Ramos (cell line): ENCODE measurements around the gene RASAL3.
"Not testable (repeated sequence)": the region's sequence is repeated elsewhere in the genome, so short reads cannot be mapped to it uniquely, and the experiment has no call there.

Experiments
- in situ Hi-C: fragments of 300-500 bp; cut with MboI; formaldehyde crosslinking; loops from one replicate; pipeline ENCODE4 v1.14.3; 2022; ENCODE audit warnings: low sequenced_read_pairs; ENCODE audit not compliant: unreplicated experiment

RASAL3 gene

DNA sequence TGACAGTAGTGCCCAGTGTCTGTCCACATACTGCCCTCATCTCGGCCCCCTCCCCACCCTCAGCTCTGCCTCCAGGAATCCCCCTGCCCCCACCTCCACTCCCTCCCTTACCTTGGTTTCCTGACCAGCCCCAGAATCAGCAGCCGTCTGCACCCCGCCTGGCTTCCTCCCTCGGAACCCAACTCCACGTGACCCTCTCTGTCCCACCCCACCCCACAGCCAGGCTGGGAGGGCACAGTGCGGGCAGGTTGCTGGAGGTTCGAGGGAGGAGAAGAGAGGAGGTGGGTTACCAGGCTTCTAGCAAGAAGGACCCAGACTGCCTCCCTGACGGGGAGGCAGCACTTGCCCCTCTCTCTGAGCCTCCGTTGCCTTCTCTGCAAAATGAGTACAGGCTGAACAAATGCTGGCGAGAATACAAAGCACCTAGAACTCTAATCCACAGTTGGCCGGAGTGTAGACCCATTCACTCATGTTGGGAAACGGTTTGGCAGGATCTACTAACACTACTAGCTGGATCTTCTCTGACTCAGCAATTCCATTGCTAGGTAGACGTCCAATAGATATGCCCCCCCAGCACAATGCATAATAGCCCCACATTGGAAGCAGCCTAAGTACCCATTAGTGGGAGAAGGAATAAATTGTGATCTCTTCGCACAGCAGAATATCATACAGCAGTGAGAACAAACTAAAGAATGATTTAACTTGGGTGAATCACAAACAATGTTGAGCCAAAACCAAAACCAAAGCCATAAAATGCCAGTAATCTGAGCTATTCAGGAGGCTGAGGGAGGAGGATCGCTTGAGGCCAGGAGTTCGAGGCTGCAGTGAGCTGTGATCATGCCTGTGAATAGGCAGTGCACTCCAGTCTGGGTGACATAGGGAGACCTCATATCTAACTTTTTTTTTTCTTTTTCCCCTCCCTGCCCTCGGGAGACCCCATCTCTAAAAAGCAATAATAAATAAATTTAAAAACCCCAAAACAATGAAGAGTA lies at the start of gene RASAL3:
Gene RASAL3, minus strand, starts transcription at position 151 of the 992 bp plus-strand sequence. CDS start 186 bp downstream, outside the sequence.
- in situ Hi-C loops = no loop called here

DNA sequence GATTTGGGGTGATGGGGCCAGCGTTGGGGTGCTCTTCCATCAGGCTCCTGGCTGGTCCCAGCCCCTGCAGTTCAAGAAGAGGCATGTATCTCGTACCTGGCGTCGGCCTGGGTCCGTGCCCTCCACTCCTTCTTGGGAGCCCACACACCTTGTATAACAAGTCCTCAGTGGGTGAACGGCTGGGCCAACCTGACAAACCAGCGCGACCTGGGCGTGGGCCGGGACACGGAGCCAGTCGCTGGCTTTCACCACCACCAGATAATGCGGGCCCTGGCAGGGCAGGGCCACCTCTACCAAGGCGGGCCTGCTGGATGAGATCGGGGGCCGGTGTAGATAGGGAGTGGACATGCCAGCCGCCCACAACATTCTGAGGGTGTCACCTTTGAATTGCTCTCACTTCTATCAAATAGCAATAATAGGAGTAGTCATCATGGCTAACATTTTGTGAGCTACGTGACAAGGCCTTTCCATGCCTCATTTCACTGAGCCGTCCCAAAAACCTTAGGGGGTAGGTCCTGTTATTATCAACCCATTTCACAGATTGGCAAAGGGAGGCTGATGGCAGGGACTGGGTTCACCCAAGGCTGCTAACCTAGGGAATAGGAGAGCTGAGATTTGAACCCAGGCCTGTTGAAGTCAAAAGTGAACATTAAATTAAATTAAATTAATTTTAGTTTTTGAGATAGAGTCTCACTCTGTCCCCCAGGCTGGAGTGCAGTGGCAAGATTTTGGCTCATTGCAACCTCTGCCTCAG lies 47.5 kb upstream of the RASAL3 start:
- in situ Hi-C loops = no loop called here

DNA sequence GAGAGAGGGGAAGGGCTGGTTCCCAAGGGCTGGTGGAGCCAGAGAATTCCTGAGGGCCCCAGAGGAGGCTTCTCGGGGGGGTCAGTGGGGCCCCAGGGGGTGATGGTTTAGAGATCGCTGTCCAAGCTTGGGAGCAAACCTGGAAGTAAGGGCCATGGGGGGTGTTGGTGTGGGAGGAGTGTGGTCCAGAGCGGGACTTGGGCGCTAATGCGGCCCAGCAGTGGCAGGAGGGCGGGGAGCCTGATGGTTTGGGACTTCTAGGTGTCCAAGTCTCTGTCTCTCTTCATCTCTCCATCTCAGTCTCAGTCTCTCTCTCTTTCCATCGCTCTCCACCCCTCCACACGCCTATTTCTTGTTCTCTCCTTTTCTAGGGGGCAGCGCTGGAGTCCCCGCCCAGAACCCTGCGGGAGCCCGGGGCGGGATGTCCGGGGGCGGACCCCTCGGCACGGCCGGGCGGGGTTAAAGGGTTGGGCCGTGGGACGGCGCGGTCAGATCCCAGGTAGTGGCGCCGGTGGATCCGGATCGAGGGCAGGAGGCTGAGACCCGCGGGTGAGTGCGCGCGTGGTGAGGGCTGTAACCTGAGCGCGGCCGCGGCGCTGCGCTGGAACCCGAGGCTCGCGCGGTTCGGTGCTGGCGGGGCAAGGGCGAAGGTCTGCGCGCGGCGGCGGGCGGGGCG lies 43.8 kb upstream of the RASAL3 start, which contains the start of gene CYP4F22:
Gene CYP4F22, plus strand, starts transcription at position 491 of the 676 bp plus-strand sequence. CDS start 16,812 bp downstream, outside the sequence.
- in situ Hi-C loops = no loop called here

DNA sequence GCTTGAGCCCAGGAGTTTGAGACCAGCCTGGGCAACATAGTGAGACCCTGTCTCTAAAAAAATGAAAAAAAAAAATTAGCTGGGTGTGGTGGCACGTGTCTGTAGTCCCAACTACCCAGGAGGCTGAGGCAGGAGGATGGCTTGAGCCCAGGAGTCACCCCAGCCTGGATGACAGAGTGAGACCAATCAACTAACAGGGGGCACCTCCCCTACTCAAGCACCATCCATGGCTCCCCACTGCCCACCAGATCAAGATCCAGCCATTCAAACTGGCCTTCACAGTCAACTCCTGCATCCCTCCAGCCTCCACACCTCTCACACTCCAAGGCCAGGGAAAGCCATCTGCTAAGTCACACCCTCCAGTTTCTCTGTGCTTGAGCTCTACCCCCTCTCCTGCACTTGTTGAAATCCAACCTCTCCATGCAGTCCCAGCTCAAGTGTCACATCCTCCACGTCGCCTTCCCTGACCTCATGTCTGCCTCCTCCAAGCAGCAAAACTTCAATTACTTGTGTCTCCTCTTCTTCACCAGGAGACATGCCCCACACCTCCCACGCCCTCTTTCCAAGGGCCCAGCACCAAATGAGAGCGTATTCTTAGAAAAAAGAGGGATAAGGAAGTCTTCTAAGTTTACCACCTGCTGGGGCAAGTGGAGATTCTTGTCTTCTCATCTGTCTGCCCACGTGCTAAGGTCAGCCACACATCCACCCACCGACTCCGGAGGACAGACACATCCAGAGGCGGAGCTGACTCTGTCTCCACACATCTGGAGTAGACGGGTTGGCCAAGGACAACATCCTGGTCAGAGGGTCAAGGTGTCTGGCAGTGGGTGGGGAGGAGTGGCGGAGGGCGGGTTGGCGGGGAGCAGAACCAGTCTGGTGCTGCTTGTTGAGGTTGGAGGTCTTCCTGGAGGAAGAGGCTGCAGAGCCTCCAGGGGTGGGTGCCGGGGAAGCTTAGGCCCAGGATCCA lies 43.0 kb upstream of the RASAL3 start:
- in situ Hi-C loops = no loop called here

DNA sequence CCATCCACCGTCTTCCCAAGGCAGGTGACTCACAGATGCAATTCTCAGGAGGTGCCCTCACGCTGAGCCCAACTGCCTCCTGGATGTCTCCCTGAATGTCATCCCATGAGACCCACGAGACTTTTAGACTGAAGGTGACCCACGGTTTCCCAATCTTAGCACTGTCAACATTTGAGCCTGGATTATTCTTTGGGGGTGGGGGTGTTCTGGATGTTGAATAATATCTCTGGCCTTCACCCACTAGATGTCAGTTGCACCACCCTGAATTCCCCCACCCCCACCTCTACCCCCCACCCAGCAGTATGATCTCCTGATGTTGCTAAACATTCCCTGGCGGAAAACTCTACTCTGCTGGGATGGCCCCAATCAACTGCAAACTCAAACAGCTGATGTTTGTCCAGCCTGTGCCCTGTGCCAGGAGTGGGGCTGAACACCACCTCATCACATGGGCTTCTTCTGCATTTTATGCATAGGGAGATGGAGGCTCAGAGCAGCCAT lies 41.8 kb upstream of the RASAL3 start:
- in situ Hi-C loops = no loop called here

DNA sequence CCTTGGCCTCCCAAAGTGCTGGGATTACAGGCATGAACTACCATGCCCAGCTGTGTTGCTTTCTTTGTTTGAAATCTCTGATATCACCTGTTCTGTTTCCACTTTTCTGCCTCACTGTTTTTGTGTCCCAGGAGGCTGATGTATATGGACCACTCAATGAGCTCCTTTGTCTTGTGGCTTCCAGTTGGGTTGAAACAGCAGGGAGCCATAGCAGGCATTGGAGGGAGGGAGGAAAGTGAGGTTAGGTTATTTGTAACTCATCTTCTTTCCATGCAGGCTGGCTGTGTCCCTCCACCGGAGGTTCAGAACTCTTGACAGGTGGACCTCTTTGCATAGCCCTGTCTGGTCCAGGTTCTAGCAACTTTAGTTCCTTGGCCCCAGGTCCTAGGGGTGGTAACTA lies 37.9 kb upstream of the RASAL3 start:
- in situ Hi-C loops = no loop called here

DNA sequence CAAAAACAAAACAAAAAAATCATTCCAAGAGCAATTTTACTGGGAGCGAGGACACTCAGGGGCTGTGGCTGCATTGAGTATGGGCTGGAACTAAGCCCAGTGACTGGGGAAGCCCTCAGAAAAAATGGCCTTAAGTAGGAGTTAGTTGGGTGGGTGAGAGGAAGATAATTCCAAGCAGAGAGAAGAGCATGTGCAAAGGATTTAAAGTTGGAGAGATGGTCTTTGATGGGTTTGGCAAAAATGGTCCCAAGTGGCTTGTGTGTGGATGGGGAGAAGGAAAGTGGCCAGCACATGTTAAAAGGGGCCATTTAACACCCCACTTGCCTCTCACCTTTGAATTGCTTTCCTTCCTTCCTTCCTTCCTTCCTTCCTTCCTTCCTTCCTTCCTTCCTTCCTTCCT lies 37.3 kb upstream of the RASAL3 start:
- in situ Hi-C loops = no loop called here

DNA sequence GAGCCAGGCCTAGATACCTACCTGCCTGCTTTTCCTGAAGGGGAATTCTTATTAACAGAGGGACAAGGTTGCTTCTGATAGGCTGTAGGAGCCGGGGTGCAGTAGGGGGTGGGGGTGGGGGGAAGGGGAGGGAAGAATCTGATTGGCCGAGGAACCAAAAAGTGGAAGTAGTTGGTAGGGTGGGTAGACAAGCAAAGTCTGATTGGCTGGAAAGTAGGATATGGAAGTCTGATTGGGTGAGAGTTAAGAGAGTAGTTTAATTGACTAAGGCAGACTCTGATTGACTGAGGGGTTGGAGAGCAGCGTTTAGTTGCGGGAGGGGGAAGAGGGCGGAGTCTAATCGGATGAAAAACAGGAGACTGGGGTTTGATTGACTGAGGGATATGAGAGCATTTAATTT lies 34.6 kb upstream of the RASAL3 start:
- in situ Hi-C loops = no loop called here

DNA sequence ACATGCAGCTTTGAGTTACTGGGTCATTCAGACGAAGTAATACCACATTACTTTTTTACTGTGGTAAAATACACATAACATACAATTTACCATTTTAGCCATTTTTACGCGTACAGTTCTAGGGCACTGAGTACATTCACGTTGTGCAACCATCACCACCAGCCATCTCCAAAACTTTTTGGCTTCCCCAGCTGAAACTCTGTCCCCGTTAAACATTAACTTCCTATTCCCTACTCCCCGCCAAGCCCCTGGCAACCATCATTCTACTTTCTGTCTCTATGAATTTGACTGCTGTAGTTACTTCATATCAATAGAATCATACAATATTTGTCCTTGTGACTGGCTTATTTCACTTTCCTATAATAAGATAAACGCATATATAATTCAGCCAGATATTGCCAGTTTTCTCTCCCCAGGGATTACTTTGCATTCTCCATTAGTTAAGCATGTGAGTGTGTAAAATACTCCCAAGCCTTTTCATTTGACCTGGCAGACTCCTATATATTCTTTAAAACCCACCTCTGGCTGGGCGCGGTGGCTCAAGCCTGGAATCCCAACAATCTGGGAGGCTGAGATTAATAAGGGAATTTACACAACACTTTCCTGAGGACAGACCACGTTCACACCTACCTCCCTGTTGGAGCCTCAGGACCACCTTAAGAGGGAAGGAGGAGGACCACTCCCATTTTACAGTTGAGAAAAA lies 34.0 kb upstream of the RASAL3 start:
- in situ Hi-C loops = no loop called here

DNA sequence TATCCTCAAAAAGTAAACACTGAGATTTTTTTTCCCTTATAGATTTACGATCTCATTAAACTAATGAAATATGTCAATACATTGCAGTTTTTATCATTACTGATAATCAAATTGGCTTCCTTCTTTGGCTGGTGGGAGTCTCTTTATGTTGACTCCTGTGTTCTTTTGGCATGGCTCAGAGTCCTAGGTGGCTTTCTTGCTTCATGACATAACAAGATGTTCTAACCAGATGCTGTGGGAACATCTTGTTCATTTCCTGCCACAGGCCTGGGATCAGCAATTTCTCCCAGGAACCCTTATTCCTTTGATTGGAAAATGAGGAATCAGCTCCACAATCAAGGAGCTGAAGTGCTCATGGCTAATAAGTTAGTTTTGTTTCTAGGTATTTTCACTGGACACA lies 30.8 kb upstream of the RASAL3 start:
- in situ Hi-C loops = no loop called here

DNA sequence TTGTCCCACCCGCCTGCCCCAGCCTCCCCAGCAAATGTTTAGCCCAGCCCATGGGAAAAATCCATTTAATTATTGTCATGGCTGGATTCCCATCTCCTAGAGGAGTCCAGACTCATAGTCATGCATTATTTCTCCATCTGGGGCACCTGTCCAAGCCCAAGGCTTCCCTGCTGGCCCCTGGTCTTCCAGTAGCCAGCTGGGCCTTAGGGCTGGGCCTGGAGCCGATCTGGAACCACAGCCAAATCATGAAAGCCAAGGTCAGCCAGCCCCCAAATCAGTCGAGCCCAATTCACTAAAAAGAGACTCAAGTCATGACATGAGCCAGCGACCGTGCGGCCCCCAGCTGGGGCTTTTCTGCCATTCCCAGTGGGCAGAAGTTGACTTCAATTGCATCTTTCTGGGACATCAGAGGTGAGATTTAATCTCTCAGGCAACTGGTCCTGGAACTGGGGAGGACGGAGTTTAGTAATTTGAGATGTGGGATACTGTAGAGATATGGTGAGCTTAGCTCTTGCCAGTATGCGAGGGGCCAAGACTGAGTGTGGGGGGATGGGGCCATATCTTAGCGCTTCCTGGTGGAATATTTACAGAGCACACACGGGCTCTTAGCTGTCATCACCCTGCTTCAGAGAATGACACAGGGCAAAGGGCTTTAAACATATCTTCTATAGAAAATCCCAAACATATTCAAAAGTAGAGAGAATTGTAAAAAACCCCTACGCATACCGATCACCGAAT lies 24.3 kb upstream of the RASAL3 start:
- in situ Hi-C loops = no loop called here

DNA sequence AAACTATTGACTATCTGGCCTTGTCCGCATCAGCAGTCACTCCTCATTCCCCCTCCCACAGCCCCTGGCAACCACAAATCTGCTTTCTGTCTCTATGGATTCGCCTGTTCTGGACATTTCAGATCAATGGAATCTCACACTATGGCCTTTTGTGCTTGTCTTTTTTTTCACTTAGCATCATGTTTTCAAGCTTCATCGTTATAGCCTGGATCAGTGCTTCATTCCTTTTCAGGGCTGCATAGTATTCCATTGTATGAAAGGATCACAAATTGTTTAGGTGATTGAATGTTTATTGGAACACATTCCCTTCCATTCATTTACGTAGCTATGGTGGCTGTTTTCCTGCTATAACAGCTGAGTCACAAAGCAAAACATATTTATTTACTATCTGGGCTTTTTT lies 22.7 kb upstream of the RASAL3 start:
- in situ Hi-C loops = no loop called here

DNA sequence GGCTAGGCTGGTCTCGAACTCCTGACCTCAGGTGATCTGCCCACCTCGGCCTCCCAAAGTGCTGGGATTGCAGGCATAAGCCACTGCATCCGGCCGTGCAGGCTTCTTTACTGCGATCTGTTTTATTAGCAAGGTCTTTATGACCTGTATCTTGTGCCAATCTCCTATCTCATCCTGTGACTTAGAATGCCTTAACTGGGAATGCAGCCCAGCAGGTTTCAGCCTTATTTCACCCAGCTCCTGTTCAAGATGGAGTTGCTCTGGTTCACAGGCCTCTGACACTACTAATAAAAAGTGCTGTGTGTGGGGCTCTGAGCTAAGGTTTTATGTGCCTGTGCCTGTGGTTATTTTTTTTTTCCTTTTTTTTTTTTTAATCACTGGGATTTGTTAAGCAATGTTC lies 21.4 kb upstream of the RASAL3 start:
- in situ Hi-C loops = not testable (repeated sequence)

DNA sequence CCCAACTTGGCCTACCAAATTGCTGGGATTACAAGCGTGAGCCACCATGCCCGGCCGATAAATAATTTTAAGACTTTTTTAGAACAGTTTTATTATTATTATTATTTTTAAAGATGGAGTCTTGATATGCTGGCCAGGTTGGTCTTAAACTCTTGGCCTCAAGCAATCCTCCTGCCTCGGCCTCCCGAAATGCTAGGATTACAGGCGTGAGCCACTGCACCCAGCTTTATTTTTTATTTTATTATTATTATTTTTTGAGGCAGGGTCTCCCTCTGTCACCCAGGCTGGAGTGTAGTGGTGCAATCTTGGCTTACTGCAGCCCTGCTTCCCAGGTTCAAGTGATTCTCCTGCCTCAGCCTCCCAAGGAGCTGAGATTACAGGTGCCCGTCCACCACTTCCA lies 16.7 kb upstream of the RASAL3 start:
- in situ Hi-C loops = not testable (repeated sequence)

DNA sequence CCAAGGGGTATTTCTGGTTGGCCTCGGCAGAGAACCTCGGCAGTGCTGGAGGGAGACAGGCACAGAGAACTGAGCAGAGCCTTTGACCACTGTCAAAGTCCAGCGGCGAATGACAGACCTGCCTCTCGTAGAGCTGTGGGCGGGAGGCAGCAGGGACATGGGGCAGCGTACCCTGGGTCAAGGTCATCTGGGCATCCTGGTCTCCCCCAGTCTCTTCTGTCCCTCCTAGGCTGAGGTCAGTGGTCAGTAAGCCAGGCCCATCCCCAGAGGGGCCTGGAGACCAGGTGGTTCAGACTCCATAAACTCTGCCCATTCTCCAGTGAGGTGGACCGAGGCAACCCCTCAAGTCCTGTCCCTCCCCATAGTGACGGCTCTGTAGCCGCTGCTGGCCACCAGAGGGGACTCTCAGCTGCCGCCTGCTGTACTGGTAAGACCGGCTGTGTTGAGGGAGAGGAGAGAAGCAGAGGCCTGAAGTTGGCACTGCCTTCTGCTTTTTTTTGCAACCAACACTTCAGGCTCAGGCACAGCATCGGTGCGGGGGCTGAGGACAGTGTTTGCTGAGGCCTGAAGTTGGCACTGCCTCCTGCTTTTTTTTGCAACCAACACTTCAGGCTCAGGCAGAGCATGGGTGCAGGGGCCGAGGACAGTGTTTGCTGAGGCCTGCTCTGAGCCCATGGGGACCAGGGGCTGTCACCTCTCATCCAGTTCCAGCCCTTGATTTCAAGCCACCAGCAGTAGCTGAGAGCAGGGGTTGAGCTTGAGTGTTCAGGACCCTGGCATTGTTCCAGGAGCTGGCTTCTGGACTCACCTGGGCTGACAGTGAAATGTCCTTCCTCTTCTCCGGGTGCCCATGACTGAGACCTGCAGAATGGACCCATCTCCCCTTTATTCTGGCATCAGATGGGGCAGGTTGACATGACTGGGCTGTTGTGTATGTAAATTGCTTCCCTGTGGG lies 15.3 kb upstream of the RASAL3 start, which contains the start of gene PGLYRP2:
Gene PGLYRP2, minus strand, starts transcription at position 111 of the 955 bp plus-strand sequence. CDS start 130 bp downstream, outside the sequence.
- in situ Hi-C loops = no loop called here

DNA sequence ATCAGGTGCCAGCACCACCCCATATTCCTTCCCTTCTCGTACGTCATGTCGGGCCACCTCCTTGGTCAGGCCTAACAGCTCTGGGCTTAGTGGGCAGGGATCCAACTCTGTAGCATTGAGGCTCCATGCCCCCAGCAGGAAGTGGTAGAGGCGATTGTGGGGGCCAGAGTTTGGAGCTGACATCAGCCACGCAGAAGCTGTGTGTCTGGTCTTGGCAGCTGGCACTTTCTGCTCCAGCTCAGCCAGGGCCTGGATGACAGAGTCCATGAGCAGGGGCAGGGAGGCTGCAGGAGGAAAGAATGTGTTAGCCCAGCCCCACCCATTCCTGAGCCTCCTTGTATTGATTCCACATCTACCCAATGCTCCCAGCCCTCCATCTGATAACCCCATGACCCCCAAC lies 12.0 kb upstream of the RASAL3 start:
- in situ Hi-C loops = no loop called here

DNA sequence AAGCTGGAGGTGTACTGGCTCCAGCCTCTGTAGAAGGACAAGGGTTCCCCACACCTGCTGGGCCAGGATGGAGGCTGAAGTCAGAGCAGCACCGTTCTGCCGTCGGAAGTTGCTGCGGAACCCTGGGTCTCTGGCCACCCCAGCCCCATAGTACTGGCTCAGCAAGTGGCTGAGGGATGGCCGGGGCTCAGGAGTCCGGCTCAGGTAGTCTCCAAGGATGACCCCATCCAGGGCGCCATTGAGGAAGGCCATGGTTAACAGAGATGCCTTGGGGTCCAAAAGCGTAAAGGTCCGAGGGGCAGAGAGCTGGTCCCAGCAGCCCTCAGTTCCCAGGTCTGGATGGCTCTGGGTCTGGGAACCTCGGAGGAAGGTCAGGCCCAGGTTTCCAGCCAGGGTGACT lies 11.3 kb upstream of the RASAL3 start:
- in situ Hi-C loops = no loop called here
